HG02588 (cell line): ENCODE data around the gene SLC16A3.
"Not testable (repeated sequence)": the region's sequence is repeated elsewhere in the genome, so short reads cannot be mapped to it uniquely, and the experiment has no call there.

Source experiments
- ATAC-seq: cut with Tn5 transposase; IDR thresholded peaks from one replicate; pipeline ENCODE4 v1.9.1; 2021; ENCODE audit warnings: mild to moderate bottlenecking, moderate library complexity; ENCODE audit not compliant: unreplicated experiment

The SLC16A3 gene

GRCh38 chr17:82245134-82246039, 16.5 kb downstream of the SLC16A3 start:
- no peak for ATAC-seq

- no peak for ATAC-seq
These were observed 17.2 kb downstream of the SLC16A3 start for GRCh38 chr17:82246040-82246364.

- ATAC-seq: no peak
These were observed 17.7 kb downstream of the SLC16A3 start for GRCh38 chr17:82246365-82247181.

- ATAC-seq: no peak
These were observed 18.5 kb downstream of the SLC16A3 start for GRCh38 chr17:82247182-82247823.

GRCh38 chr17:82247856-82248671, 19.2 kb downstream of the SLC16A3 start:
- ATAC-seq: no peak

- no peak for ATAC-seq
These were observed 20.2 kb downstream of the SLC16A3 start for GRCh38 chr17:82248815-82249674.

GRCh38 chr17:82249896-82250581, 21.2 kb downstream of the SLC16A3 start:
- ATAC-seq: no peak

GRCh38 chr17:82250868-82251500, 22.1 kb downstream of the SLC16A3 start:
- no peak for ATAC-seq

GRCh38 chr17:82252511-82253178, 23.8 kb downstream of the SLC16A3 start:
- ATAC-seq: no peak

- no peak for ATAC-seq
These were observed 24.3 kb downstream of the SLC16A3 start for GRCh38 chr17:82253179-82253544.

GRCh38 chr17:82254096-82254495, 25.3 kb downstream of the SLC16A3 start:
- not testable (repeated sequence) for ATAC-seq

- not testable (repeated sequence) for ATAC-seq
These were observed 25.9 kb downstream of the SLC16A3 start for GRCh38 chr17:82254746-82255145.

- no peak for ATAC-seq
These were observed 26.6 kb downstream of the SLC16A3 start for GRCh38 chr17:82255402-82255972.

GRCh38 chr17:82256242-82256885, 27.5 kb downstream of the SLC16A3 start:
- no peak for ATAC-seq

- no peak for ATAC-seq
These were observed 28.6 kb downstream of the SLC16A3 start for GRCh38 chr17:82257473-82257872.

- ATAC-seq: no peak
These were observed 29.7 kb downstream of the SLC16A3 start for GRCh38 chr17:82258555-82258954.
